ENCODE measurements around the gene NDUFS5.
"Not testable (repeated sequence)": the region's sequence is repeated elsewhere in the genome, so short reads cannot be mapped to it uniquely, and the experiment has no call there.

The NDUFS5 gene

GRCh38 chr1:39026051-39026865 is at the start of gene NDUFS5:
Gene NDUFS5, plus strand, starts transcription at chr1:39026350. Its CDS starts 2,375 bp downstream, at chr1:39028725.
- peak; percentile 83 for DNase-seq (ENCODE audit: low spot score)

GRCh38 chr1:38977399-38978244 is 48.5 kb upstream of the NDUFS5 start:
- peak; percentile 81 for DNase-seq (ENCODE audit: low spot score)

- DNase-seq (ENCODE audit: low spot score) = not testable (repeated sequence)
Measured at GRCh38 chr1:38978245-38978542, 48.0 kb upstream of the NDUFS5 start.

- not testable (repeated sequence) for DNase-seq (ENCODE audit: low spot score)
Measured at GRCh38 chr1:38979380-38979779, 46.8 kb upstream of the NDUFS5 start.

- no peak for DNase-seq (ENCODE audit: low spot score)
Measured at GRCh38 chr1:38989979-38990378, 36.2 kb upstream of the NDUFS5 start.

DNA sequence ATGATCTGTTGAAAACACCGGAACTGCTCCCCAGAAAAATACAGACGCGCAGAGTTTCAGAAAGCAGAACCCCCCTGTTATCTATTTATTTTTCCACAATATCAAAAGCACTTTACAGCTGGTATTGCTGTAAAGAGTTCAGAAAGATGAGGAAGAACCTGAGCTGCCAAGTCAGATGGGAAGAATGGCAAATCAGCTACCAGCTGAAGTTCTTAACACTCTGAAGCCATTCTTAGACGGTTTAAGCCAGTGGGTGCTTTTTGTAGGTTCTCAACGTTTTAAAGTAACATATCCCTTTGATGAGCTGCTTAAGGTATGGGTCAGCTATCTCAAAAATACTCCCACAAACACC is 35.8 kb upstream of the NDUFS5 start:
- DNase-seq (ENCODE audit: low spot score) = no peak

GRCh38 chr1:38990738-38991637 is 35.2 kb upstream of the NDUFS5 start, which contains the start of gene AKIRIN1:
Gene AKIRIN1, plus strand, starts transcription at chr1:38991276. Its CDS starts 105 bp downstream, at chr1:38991381.
- peak; percentile 95 for DNase-seq (ENCODE audit: low spot score)

GRCh38 chr1:38991638-38992411 is 34.3 kb upstream of the NDUFS5 start:
- no peak for DNase-seq (ENCODE audit: low spot score)

GRCh38 chr1:38992412-38993111 is 33.6 kb upstream of the NDUFS5 start:
- DNase-seq (ENCODE audit: low spot score) = no peak

GRCh38 chr1:38994196-38994595 is 32.0 kb upstream of the NDUFS5 start:
- no peak for DNase-seq (ENCODE audit: low spot score)

DNA sequence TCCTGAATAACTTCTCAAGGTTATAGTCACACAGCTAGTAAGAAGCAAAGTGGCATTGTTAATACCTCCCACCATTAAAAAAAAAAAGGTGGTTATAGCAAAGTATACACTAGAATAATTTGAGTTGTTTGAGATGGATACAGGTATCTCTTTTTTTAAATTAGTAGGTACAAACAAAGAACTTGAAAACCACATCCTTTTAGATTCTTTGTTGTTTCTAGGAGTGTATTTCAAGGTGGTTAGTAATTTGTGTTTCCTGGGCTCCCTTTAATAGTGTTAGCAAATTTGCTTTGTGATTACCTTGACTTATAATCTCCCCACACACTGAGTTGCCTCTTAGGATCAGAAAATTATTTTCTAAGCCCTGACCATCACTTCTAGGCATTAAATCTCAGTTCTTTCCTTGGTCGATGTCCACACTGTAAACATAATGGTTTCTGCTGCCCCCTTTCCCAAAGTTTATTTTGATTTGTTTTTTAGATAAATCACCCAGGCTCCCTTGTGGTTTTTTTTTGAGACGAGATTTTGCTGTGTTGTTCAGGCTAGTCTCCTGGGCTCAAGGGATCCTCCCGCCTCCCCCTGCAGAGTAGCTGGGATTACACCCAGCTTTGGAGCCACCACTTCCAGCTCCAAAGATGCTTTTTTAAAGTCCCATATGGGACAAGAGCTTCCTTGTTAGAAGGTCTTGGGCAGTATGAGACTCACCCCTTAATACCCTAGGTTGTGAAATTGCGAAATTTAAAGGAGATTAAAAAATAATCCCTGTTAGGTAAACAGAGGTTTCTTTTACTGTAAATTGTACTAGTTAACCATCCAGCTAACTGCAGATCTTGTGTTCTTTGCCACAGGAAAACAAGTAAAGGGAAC is 28.9 kb upstream of the NDUFS5 start:
- peak; percentile 34 for DNase-seq (ENCODE audit: low spot score)

DNA sequence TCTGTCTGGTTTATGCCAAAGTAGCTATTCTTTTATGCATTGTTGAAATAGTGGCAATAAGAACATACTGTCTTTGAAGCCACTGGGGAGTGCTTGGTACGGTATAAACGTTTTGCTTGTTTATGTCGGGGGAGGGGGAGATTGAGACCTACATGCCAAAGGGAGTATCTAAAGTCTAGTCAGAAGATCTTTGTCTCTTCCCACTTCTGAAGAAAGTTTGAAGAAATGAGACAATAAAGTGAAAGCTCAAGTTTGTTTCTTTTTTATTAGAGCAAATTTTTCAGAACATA is 28.3 kb upstream of the NDUFS5 start:
- DNase-seq (ENCODE audit: low spot score) = no peak

DNA sequence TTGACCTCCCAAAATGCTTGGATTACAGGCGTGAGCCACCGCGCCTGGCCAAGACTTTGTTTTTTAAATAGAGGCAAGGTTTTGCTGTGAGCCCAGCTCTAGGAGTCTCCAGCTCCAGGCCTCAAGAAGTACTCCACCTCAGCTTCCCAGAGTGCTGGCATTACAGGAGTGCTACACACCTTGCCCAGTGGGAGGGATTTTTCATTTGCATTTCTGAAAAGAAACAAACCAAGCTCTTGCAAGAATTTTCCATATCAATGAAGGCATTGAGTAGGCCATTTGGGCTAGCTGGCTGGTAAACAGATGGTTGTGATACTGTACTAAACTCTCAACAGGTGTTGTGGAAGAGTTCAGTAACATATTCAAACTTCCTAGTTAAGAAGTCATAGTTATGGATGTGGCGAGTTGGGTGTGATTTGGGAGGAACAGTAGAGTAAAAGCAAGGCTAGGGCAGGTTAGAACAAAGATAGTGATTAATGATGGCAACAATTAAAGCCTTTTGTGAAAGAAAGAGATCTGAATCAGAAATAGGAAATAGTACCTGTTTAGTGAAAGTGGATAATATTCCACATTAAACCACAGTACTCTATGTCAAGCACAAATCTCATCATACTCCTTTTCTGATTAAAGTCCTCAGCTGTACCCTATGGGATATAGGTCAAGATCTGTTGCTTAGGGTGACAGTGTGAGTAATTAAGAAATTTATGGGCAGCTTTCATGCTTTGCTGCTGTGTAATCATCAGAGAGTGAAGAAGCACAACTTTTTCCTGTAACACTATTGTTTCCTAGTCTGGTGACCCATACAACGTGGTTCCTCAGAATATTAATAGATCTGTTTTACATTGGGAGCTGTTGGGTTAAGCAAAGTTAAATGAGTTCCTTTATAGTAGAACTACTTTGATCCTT is 24.4 kb upstream of the NDUFS5 start:
- DNase-seq (ENCODE audit: low spot score) = no peak

DNA sequence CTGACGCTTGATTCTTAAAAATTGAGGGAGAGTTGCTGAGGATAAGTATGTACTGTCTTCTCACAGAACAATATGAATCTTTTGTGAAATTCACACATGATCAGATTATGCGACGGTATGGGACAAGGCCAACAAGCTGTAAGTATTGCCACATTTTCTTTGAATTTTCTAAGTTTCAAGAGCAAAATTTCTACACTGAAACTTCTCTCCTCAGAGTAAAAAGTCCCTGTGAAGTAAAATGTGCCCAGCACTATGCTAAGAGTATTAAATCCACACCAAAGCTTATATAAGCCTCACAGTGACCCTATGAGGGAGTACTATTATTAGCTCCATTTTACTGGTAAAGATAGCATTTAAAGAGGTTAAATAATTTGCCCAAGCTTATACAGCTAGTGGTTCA is 22.9 kb upstream of the NDUFS5 start:
- DNase-seq (ENCODE audit: low spot score) = no peak

DNA sequence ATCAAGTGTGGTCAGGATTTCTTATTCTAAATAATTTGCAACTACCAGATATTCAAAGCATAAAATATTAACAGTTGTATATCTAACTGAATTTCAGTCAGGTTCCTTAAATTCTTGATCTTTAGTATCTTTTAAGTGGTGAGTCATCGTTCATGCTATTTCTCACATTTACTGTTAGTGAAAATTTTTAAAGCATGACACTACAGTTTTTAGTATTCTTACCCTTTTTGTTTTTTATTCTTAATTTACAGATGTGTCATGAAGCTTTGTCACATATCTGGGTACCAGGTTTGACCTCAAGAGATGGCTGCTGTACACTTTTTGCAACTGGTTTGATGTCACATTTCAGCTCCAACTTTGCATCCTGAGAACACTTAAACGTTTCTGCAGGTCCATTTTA is 22.4 kb upstream of the NDUFS5 start:
- no peak for DNase-seq (ENCODE audit: low spot score)

GRCh38 chr1:39006287-39006686 is 19.9 kb upstream of the NDUFS5 start:
- DNase-seq (ENCODE audit: low spot score) = no peak

DNA sequence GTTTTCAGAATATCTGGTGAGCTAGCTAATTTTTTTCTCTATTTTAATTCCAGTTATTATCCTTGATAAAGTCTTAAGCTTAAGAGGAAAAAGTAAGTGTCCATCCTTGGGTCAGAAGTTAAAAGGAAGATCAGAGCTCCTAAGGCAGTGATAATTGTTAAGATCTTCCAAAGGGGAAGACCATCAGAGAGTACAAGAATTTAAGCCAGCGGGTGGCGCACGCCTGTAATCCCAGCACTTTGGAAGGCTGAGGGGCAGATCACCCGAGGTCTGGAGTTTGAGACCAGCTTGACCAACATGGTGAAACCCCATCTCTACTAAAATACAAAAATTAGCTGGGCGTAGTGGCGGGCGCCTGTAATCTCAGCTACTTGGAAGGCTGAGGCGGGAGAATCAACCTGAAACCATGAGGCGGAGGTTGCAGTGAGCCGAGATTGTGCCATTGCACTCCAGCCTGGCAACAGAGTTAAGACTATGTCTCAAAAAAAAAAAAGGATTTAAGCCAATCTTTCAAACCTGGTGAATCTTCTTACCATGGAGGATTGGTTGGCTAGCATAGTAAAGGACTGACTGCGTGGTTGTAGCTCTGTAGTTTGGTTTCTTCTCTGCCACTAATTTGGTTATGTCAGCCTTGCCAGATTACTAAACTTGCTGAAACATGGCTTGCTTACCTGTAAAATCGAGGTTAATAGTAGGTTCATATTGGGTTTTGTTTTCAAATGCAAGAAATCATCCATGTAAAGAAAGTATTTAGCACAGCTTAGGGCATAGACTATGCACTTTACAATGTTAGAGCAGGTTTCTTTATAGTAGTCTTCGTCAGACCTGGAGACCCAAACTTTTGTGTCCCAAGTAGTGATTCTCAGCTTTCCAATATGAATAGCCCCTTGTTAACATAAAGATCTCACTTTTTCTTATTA is 19.2 kb upstream of the NDUFS5 start:
- no peak for DNase-seq (ENCODE audit: low spot score)

- DNase-seq (ENCODE audit: low spot score) = not testable (repeated sequence)
Measured at GRCh38 chr1:39014956-39015355, 11.2 kb upstream of the NDUFS5 start.
